Activated T-cell treated with anti-CD3 and anti-CD28 coated beads for 4 hours (primary cell): Measurements from ENCODE around the gene KBTBD4.

Experiments
- DNase-seq: peaks from one replicate; pipeline ENCODE4 v3.0.0-alpha.2; 2020

KBTBD4 gene

DNA sequence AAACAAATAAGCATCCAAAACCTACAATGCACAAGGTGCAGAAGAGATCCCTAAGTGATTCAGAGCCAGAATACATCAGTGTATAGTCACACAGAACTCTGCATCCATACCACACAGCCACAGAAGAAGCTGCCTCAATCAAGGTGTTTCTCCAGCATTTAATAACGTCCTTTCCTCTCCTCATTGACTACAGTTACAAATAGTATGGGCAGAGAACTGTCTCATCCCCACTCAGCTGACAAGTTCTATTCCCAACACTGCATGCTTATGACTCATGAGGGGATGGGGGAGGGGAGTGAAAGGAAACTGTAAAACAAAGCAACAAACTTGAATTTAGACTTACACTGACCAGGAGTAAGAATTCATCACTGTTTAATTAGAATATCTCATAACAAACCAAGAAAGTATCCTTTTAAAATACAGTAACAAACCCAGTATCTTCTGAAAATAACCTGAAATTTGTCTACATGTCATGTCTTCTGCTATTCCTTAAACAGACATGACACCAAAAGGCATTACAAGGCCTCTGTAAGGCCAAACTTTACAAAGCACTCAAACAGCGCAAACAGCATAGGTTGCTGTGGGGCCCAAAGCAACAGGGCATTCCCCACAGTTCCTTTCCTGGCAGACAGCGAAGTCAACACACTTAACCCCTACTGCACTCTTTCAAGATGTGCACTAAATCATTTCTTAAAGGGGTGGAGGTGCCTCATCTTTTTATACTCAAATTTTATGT is 55.1 kb downstream of the KBTBD4 start:
- peak; percentile 39 for DNase-seq
